ENCODE results near the gene AXDND1. TPM values are rescaled to one million over a fixed set of nuclear protein-coding genes. Genes with fewer than 3 reads are reported as not detected.
A peak's percentile ranks its signal among the peaks of the same experiment; 100 is the strongest.
"Not testable (repeated sequence)": the region's sequence is repeated elsewhere in the genome, so short reads cannot be mapped to it uniquely, and the experiment has no call there.

Gene AXDND1
- total RNA-seq, 4 donors from 2014 or later, result 0.19 TPM; not detected in 3

DNA sequence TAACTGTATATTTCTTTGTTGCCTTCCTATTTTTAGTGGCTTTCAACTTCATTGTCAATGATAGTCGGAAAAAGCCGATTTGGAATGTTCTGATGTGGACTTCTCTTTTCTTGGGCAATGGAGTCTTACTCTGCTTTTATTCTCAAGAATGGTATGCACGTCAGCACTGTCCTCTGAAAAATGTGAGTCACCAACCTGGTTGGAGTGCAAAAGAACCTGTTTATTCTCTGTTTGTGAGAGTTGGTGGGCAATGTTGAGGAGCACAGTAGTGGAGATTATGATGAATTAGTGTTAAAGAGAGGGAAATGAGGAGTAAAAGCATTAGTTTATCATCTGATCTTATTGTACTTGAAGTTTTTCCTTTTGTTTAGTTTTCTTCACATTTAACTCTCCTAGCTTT is 14.5 kb upstream of the AXDND1 start:
- no peak for TF ChIP-seq POLR2A (IDR thresholded peaks at IDR 0.05)
- TF ChIP-seq, protein P1, sequence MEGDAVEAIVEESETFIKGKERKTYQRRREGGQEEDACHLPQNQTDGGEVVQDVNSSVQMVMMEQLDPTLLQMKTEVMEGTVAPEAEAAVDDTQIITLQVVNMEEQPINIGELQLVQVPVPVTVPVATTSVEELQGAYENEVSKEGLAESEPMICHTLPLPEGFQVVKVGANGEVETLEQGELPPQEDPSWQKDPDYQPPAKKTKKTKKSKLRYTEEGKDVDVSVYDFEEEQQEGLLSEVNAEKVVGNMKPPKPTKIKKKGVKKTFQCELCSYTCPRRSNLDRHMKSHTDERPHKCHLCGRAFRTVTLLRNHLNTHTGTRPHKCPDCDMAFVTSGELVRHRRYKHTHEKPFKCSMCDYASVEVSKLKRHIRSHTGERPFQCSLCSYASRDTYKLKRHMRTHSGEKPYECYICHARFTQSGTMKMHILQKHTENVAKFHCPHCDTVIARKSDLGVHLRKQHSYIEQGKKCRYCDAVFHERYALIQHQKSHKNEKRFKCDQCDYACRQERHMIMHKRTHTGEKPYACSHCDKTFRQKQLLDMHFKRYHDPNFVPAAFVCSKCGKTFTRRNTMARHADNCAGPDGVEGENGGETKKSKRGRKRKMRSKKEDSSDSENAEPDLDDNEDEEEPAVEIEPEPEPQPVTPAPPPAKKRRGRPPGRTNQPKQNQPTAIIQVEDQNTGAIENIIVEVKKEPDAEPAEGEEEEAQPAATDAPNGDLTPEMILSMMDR (IDR thresholded peaks at IDR 0.05), result no peak
- Histone ChIP-seq H3K4me3 (no peak overlapping the region), H3K4me1 (peaks cover 0 to 8% (median 6%) of the 10 kb centered on the region in 3 donors), H3K27ac (no peak overlapping the region), H3K9me3 (no peaks in the 10 kb centered on the region), H3K36me3 (peaks cover 0 to 63% (median 0%) of the 10 kb centered on the region in 3 donors), H3K27me3 (no peaks in the 10 kb centered on the region)
- DNase-seq, result no peak
- intact Hi-C loops (cut with DNase I), result no loop called here
- 96 to 97% methylated on average over 3 of the region's 3 CpGs for WGBS, 2 donors

DNA sequence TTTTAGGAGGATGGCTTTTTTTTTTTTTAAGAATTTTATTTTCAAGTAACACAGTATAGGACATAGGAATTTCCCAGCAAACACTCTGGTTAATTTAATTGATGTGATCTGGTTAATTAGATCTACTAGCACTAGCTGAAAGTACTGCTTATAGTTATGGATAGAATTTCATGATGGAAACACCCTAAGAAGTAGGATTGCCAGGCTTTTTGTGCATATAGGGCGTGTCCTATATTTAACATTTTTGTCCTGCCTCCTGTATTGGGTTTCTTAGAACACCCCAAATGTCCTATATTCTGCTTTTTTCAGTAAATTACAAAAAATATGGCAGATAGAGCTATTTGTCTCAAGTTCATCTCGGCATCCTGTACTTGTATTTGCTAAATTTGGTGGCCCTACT is 13.5 kb upstream of the AXDND1 start:
- Histone ChIP-seq H3K36me3 (peaks cover 0 to 53% (median 0%) of the 10 kb centered on the region in 3 donors), H3K4me3 (no peak overlapping the region), H3K9me3 (no peaks in the 10 kb centered on the region), H3K27ac (no peak overlapping the region), H3K27me3 (no peaks in the 10 kb centered on the region), H3K4me1 (peaks cover 0 to 8% (median 6%) of the 10 kb centered on the region in 3 donors)
- 89 to 100% methylated on average over 2 of the region's 2 CpGs for WGBS, 2 donors
- intact Hi-C loops (cut with DNase I), result no loop called here
- no peak for DNase-seq
- TF ChIP-seq, protein P1 (IDR thresholded peaks at IDR 0.05), result no peak
- no peak for TF ChIP-seq POLR2A (IDR thresholded peaks at IDR 0.05)

DNA sequence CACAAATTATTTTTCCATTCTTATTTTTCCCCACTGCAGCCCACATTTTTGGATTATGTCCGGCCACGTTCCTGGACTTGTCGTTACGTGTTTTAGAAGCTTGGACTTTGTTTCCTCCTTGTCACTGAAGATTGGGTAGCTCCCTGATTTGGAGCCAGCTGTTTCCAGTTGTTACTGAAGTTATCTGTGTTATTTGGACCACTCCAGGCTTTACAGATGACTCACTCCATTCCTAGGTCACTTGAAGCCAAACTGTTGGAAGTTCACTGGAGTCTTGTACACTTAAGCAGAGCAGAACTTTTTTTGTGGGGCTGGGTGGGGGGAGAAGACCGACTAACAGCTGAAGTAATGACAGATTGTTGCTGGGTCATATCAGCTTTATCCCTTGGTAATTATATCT is 12.2 kb upstream of the AXDND1 start:
- no peak overlapping the region for H3K27ac ChIP-seq
- peaks cover 0 to 41% (median 0%) of the 10 kb centered on the region in 3 donors for H3K36me3 ChIP-seq
- no peaks in the 10 kb centered on the region for H3K9me3 ChIP-seq
- peaks cover 0 to 8% (median 6%) of the 10 kb centered on the region in 3 donors for H3K4me1 ChIP-seq
- no peaks in the 10 kb centered on the region for H3K27me3 ChIP-seq
- H3K4me3 ChIP-seq, result no peak overlapping the region
- WGBS, 2 donors, result 57 to 69% methylated on average over 5 of the region's 5 CpGs
- TF ChIP-seq POLR2A (IDR thresholded peaks at IDR 0.05), result no peak
- TF ChIP-seq, protein P1 (IDR thresholded peaks at IDR 0.05), result no peak
- intact Hi-C loops (cut with DNase I), result no loop called here
- no peak for DNase-seq

DNA sequence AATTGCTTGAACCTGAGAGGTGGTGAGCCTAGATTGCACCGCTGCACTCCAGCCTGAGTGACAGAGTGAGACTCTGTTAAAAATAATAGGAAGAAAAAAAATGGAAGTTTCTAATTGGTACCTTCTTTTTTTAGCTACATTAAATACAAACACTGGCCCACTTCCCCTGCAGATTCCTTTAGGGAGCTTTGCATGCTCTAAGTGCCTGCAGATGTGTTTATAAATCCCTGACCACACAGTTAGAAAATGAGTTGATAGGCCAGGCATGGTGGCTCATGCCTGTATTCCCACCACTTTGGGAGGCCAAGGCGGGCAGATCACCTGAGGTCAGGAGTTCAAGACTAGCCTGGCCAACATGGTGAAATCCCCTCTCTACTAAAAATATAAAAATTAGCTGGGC is 4.1 kb upstream of the AXDND1 start:
- 72 to 80% methylated on average over 2 of the region's 2 CpGs for WGBS, 2 donors
- not testable (repeated sequence) for H3K4me3 ChIP-seq

DNA sequence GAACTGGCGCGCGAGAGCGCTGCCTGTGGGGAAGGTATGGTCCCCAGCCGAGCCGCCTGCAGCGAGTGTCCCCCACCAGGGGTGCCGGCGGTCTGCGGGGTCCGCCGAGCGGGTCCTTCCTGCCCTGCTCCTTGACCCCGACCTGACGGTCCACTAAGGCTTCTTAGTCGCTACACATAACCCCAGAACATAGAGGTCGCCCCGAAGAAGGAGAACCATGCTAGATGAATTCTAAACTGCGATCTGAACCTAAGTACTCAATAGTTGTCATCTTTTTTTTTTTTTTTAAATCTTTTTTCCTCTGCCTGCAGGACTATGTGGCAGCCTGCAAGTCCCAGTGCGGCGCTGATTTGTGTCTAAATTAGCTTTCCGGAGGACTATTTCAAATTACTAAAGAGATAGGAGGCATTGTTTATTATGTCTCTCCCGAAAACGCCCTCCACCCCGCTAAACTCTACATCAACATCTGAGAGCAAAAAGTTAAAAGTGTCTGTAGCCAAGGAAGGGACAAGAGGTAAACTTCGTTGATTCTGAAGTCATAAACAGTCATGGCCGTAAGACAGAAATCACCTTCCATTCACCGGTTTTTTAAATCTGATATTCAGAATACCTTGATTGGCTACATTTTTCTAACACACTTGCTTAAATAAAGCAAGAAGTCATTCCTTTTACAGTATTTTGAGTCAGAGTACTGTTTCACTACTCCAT is 476 bp downstream of the AXDND1 start:
- peaks cover 0 to 13% (median 7%) of the 10 kb centered on the region in 3 donors for H3K4me1 ChIP-seq

More for the DNA sequence above, 4.1 kb upstream of the AXDND1 start:
- H3K36me3 ChIP-seq; H3K27me3 ChIP-seq; intact Hi-C loops (cut with DNase I); DNase-seq; H3K9me3 ChIP-seq; H3K27ac ChIP-seq: not testable (repeated sequence)
- peaks cover 0 to 13% (median 7%) of the 10 kb centered on the region in 3 donors for H3K4me1 ChIP-seq

More for the DNA sequence above, 476 bp downstream of the AXDND1 start:
- Histone ChIP-seq H3K36me3 (no peaks in the 10 kb centered on the region), H3K4me3 (peak overlapping the region; percentile 38 to 82 (median 60)), H3K9me3 (no peaks in the 10 kb centered on the region), H3K27ac (peak overlapping the region; percentile 76 to 95 (median 90)), H3K27me3 (no peaks in the 10 kb centered on the region)
- intact Hi-C loops (cut with DNase I), result loop anchor here (5.0 kb wide), 1 partner anchor 284 kb away; the partner anchor contains the start of gene TOR3A
- WGBS, 2 donors, result 4 to 8% methylated on average over 19 to 24 of the region's 28 CpGs
- DNase-seq, result no peak
- TF ChIP-seq, protein P1 (IDR thresholded peaks at IDR 0.05), result no peak
- peak in 1 of 4 donors; percentile 1 for TF ChIP-seq POLR2A (IDR thresholded peaks at IDR 0.05)
